Measurements from ENCODE around the gene MAPK11. TPM values are rescaled to one million over a fixed set of nuclear protein-coding genes. Genes with fewer than 3 reads are reported as not detected.

The MAPK11 gene
- total RNA-seq, 2 experiments from 2014 or later = 5.9 to 6.2 TPM

DNA sequence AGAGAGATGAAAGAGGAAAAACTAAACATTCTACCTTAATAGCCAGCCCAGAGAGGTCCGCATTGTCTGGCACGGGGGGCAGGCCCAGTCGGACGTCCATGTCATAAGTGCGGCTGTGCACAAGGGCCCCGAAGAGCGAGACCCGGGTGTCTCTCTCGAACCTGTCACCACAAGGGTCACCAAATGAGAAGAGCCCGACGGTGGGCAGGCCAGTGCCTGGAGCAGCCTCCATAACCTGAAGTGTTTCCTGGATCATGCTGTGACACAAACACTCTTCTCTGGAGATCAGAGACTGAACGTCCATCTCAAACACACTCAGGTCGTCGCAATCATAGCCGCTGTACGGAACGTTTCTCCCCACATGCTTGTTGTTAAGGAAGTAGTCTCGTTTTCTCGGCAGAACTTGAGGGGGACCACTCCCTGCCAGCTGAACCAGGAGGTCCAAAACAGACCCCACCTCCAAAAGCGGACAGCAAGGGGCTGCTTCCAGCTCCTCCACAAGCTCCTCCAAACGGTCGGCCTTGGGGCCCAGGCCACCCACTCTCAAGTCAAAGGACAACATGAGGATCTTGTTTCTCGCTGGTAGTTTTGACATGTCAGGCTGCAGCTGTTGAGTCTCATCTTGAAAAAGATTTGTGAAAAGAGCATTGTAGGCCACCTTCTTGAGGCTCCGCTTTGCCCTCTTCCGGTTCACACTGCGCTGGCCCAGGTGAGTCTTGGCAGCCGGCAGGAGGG lies 26.3 kb downstream of the MAPK11 start:
- ChIA-PET CTCF (interaction anchor here (0.8 to 3.4 kb wide), 10 partner anchors 12 to 377 kb away, joined by 3 to 18 read pairs (median 4); partner anchors contain the start of genes MLC1 and SCO2), POLR2A (interaction anchor here (0.6 to 1.7 kb wide), 11 partner anchors 19 to 294 kb away, joined by 3 to 9 read pairs (median 3); partner anchors contain the start of genes LMF2 and NCAPH2)
- TF ChIP-seq, protein P1, sequence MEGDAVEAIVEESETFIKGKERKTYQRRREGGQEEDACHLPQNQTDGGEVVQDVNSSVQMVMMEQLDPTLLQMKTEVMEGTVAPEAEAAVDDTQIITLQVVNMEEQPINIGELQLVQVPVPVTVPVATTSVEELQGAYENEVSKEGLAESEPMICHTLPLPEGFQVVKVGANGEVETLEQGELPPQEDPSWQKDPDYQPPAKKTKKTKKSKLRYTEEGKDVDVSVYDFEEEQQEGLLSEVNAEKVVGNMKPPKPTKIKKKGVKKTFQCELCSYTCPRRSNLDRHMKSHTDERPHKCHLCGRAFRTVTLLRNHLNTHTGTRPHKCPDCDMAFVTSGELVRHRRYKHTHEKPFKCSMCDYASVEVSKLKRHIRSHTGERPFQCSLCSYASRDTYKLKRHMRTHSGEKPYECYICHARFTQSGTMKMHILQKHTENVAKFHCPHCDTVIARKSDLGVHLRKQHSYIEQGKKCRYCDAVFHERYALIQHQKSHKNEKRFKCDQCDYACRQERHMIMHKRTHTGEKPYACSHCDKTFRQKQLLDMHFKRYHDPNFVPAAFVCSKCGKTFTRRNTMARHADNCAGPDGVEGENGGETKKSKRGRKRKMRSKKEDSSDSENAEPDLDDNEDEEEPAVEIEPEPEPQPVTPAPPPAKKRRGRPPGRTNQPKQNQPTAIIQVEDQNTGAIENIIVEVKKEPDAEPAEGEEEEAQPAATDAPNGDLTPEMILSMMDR (IDR thresholded peaks at IDR 0.05) = no peak
- Mint-ChIP-seq H3K27me3 (no peaks in the 10 kb centered on the region), H3K36me3 (ENCODE audit: low read depth) (peaks cover 24% of the 10 kb centered on the region), H3K27ac (peak overlapping the region; percentile 99), H3K4me1 (ENCODE audit: low read depth) (peaks cover 24% of the 10 kb centered on the region), H3K9me3 (no peaks in the 10 kb centered on the region), H3K4me3 (peak overlapping the region; percentile 85)
- ATAC-seq = no peak
- intact Hi-C loops (cut with micrococcal nuclease) = no loop called here
- DNase-seq = no peak

DNA sequence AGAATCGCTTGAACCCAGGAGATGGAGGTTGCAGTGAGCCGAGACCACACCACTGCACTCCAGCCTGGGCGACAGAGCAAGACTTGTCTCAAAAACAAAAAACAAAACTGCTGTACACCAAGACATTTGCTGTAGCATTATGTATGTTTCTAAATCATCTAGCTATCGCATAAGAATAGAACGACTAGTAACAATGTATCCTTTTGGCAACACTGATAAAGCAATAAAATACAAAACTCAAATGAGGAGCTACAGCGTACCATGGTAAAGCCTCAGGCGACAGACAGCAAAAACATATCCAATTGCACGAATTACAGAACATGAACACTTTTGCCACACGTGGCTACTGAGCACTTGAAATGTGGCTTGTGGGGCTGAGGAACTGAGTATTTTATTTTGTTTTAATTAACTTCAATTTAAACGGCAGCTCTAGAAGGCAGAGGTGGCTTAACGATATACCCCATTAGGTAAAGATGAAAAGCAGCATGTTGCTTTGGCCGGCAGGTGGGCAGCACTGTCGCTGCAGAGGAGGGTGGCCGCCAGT lies 27.7 kb downstream of the MAPK11 start:
- CTCF ChIA-PET = interaction anchor here (0.9 to 3.4 kb wide), 12 partner anchors 9 to 378 kb away, joined by 3 to 18 read pairs (median 4); partner anchors contain the start of genes HDAC10, MAPK12 and SCO2
- H3K9me3 Mint-ChIP-seq = no peaks in the 10 kb centered on the region
- DNase-seq = no peak
- no peak for ATAC-seq
- POLR2A ChIA-PET = interaction anchor here (0.5 to 0.7 kb wide), 2 partner anchors 155 to 231 kb away, joined by 3 to 4 read pairs; no protein-coding TSS in a partner anchor
- H3K27ac Mint-ChIP-seq = peak overlapping the region; percentile 46
- H3K4me1 Mint-ChIP-seq (ENCODE audit: low read depth) = peaks cover 20% of the 10 kb centered on the region
- H3K4me3 Mint-ChIP-seq = peak overlapping the region; percentile 85
- TF ChIP-seq, protein P1 (IDR thresholded peaks at IDR 0.05) = no peak
- H3K36me3 Mint-ChIP-seq (ENCODE audit: low read depth) = peaks cover 24% of the 10 kb centered on the region
- intact Hi-C loops (cut with micrococcal nuclease) = no loop called here
- H3K27me3 Mint-ChIP-seq = no peaks in the 10 kb centered on the region

DNA sequence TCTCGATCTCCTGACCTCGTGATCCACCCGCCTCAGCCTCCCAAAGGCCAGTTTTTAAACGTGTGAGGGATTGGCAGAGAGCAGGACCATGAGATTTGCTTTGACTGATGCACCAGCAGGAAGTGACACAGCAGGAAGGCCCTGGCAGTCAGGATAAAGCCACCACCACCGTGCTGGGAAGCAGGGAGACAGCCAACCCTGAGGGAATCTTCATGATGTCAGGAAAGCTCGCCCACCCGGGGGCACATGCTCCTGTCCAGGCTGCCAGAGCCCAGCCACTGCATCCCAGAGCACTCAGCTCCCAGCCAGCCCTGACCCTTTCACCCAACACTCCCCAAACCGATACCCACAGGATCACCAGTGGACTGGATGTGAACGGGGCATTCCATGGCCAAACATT lies 31.4 kb downstream of the MAPK11 start:
- H3K4me1 Mint-ChIP-seq (ENCODE audit: low read depth) = peaks cover 35% of the 10 kb centered on the region

DNA sequence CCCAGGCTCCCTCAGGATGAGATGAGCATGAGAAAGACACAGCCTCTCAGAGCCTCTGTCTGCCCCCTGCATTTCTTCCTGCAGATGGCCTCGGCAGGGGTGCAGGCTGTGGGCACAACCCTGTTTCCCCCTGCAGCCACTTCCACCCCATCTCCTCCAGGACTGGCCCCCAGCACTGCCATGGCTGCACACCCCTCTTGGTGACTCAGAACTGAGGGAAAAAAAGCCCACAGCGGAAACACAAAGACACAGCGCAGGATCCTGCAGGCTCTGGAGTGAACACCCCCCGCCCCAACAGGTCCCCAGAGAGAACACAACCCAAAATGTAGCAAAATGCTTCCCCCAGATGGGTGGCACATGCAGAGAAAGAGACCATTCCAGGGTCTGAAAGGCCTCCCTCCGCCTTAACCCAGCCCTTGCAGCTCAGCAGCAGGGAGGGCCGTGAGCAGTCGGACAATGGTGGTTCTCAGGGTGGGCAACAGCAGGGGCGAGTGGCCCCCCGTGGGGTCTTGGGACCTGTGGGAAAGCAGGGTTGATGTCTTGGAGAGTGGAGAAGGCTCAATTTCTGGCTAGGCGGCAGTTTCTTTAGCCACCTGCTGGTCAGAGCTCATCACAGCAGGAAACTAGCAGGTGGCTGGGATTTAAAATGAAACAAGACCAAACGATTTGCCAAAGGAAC lies 33.3 kb downstream of the MAPK11 start:
- intact Hi-C loops (cut with micrococcal nuclease) = no loop called here
- Mint-ChIP-seq H3K36me3 (ENCODE audit: low read depth) (peaks cover 23% of the 10 kb centered on the region), H3K27ac (no peak overlapping the region), H3K27me3 (no peaks in the 10 kb centered on the region), H3K9me3 (no peaks in the 10 kb centered on the region), H3K4me1 (ENCODE audit: low read depth) (peaks cover 29% of the 10 kb centered on the region), H3K4me3 (no peak overlapping the region)
- POLR2A ChIA-PET = no interaction called here
- CTCF ChIA-PET = interaction anchor here (0.7 to 1.7 kb wide), 4 partner anchors 9 to 29 kb away, joined by 3 to 4 read pairs (median 4); partner anchors contain the start of gene HDAC10
- ATAC-seq = no peak
- TF ChIP-seq, protein P1 (IDR thresholded peaks at IDR 0.05) = peak; percentile 52
- DNase-seq = no peak

More for the DNA sequence above, 31.4 kb downstream of the MAPK11 start:
- ChIA-PET POLR2A (interaction anchor here (1.5 kb wide), 1 partner anchor 12 kb away, joined by 5 read pairs; the partner anchor contains the start of gene HDAC10), CTCF (interaction anchor here (0.7 to 1.6 kb wide), 3 partner anchors 89 to 103 kb away, joined by 3 to 6 read pairs (median 3); no protein-coding TSS in a partner anchor)
- Mint-ChIP-seq H3K27me3 (no peaks in the 10 kb centered on the region), H3K36me3 (ENCODE audit: low read depth) (peaks cover 26% of the 10 kb centered on the region), H3K27ac (no peak overlapping the region), H3K4me3 (no peak overlapping the region), H3K9me3 (no peaks in the 10 kb centered on the region)
- TF ChIP-seq, protein P1 (IDR thresholded peaks at IDR 0.05) = no peak
- DNase-seq = no peak
- ATAC-seq = no peak
- intact Hi-C loops (cut with micrococcal nuclease) = no loop called here
